ENCODE results near the gene CHP1. TPM values are rescaled to one million over a fixed set of nuclear protein-coding genes. Genes with fewer than 3 reads are reported as not detected.

CHP1 gene
- total and polyA plus RNA-seq, 2 of the 8 experiments (the other 6 are each of a cell fraction or from before 2014, with no cell fraction given), result 45.2 to 89.0 TPM

DNA sequence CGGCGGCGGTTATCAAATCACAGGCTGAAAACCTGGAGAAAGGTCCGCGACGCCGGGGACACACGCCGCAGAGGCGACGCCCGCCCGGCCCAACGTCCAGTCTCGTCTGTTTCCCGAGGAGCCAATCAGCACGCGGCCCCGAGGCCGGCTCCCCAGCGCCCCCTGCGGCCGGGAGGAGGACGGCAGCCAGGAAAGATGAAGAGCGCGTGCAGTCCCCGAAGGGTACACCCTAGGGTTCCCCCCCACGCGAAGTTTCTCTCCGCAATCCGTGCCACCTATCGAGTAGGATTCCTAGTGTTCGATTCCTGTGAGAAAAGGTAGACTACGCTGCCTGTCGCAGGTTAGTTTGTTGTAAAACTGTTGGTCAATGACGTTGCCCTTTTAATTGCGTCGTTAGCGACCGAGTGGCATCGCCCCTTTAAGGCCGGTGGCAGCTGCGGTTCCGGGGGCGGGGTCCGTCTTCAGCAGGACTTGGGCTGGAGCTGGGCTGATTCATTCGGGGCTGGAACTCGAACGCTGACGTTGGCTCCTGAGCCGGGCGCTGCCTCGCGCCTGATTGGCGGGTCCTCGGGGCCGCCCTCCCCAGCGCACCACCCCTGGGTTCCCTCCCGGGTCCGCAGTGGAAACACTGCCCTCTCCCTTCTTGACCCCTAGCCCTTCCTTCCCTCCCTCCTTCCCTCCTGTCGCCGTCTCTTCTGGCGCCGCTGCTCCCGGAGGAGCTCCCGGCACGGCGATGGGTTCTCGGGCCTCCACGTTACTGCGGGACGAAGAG, at the start of gene CHP1, which contains the start of gene EXD1 (continued):
- no peak for TF ChIP-seq MAFK (IDR thresholded peaks at IDR 0.05; ENCODE audit: low read depth, low read length)
- no peak for TF ChIP-seq GABPA (IDR thresholded peaks at IDR 0.05; ENCODE audit: borderline replicate concordance, insufficient read depth, low read length)
- TF ChIP-seq POU5F1 (IDR thresholded peaks at IDR 0.05; ENCODE audit: low read depth, low read length), result no peak
- no peak for TF ChIP-seq SAP30 (IDR thresholded peaks at IDR 0.05; ENCODE audit: insufficient read depth, insufficient replicate concordance, low read length)
- no peak for TF ChIP-seq NRF1 (IDR thresholded peaks at IDR 0.05; ENCODE audit: low read depth, low read length)
- no peak for TF ChIP-seq SIRT6 (IDR thresholded peaks at IDR 0.05; ENCODE audit: low read length)
- no peak for TF ChIP-seq USF2 (IDR thresholded peaks at IDR 0.05; ENCODE audit: low read length)
- TF ChIP-seq ATF3 (IDR thresholded peaks at IDR 0.05; ENCODE audit: insufficient read depth, low read depth, low read length), result 0 out of 2 replicates have a peak, but pooled peaks have one; percentile 40
- peak; percentile 86 for TF ChIP-seq ATF2 (IDR thresholded peaks at IDR 0.05; ENCODE audit: low read length)
- no peak for TF ChIP-seq CBX5 (IDR thresholded peaks at IDR 0.05; ENCODE audit: low read depth, low read length)
- TF ChIP-seq SRF (IDR thresholded peaks at IDR 0.05; ENCODE audit: low read depth, low read length), result 0 out of 2 replicates have a peak, but pooled peaks have one; percentile 26
- no peak for TF ChIP-seq EZH2 (IDR thresholded peaks at IDR 0.05; ENCODE audit: low read depth, low read length, severe bottlenecking)
- 0 out of 2 replicates have a peak, but pooled peaks have one; percentile 1 for TF ChIP-seq TEAD4 (IDR thresholded peaks at IDR 0.05; ENCODE audit: low read depth, low read length)
- TF ChIP-seq KDM4A (IDR thresholded peaks at IDR 0.05; ENCODE audit: low read depth, low read length, severe bottlenecking), result peak; percentile 99
- TF ChIP-seq EGR1 (IDR thresholded peaks at IDR 0.05; ENCODE audit: borderline replicate concordance, low read depth, low read length), result 0 out of 2 replicates have a peak, but pooled peaks have one; percentile 61
- TF ChIP-seq TBP (IDR thresholded peaks at IDR 0.05; ENCODE audit: low read depth, low read length), result peak; percentile 93
- no peak for TF ChIP-seq YY1 (IDR thresholded peaks at IDR 0.05; ENCODE audit: low read depth, low read length)
- peak; percentile 83 for TF ChIP-seq PHF8 (conservative IDR thresholded peaks at IDR 0.05; ENCODE audit: low read depth, low read length)
- peak in 1 of 2 experiments; percentile 53; a peak in 3 of 4 replicates for TF ChIP-seq RAD21 (IDR thresholded peaks at IDR 0.05 in 1 of 2, conservative IDR thresholded peaks at IDR 0.05 in 1 of 2; ENCODE audit: low read depth in 2 of 2, low read length in 2 of 2)
